ENCODE results near the gene TOX2.

TOX2 gene

GRCh38 chr20:43893930-43894329 lies 20.7 kb upstream of the TOX2 start:
- no peaks in the 10 kb centered on the region for H3K36me3 ChIP-seq (replicated peaks; ENCODE audit: low read depth, low read length)
- H3K27ac ChIP-seq (ENCODE audit: low read length): no peak overlapping the region
- H3K4me1 ChIP-seq (ENCODE audit: low read length): peaks cover 15% of the 10 kb centered on the region
- no peak for TF ChIP-seq EZH2phosphoT487 (IDR thresholded peaks at IDR 0.05; ENCODE audit: low read depth)
- TF ChIP-seq, protein P1, sequence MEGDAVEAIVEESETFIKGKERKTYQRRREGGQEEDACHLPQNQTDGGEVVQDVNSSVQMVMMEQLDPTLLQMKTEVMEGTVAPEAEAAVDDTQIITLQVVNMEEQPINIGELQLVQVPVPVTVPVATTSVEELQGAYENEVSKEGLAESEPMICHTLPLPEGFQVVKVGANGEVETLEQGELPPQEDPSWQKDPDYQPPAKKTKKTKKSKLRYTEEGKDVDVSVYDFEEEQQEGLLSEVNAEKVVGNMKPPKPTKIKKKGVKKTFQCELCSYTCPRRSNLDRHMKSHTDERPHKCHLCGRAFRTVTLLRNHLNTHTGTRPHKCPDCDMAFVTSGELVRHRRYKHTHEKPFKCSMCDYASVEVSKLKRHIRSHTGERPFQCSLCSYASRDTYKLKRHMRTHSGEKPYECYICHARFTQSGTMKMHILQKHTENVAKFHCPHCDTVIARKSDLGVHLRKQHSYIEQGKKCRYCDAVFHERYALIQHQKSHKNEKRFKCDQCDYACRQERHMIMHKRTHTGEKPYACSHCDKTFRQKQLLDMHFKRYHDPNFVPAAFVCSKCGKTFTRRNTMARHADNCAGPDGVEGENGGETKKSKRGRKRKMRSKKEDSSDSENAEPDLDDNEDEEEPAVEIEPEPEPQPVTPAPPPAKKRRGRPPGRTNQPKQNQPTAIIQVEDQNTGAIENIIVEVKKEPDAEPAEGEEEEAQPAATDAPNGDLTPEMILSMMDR (IDR thresholded peaks at IDR 0.05; ENCODE audit: low read depth, low read length): no peak
- H3K4me2 ChIP-seq (ENCODE audit: low read length): no peak overlapping the region
- no peak overlapping the region for H3K9ac ChIP-seq (ENCODE audit: low read length)
- no peaks in the 10 kb centered on the region for H3K27me3 ChIP-seq (ENCODE audit: low read depth, low read length)
- H2AFZ ChIP-seq (ENCODE audit: low read depth, low read length): 0 out of 2 replicates have a peak overlapping the region, but pooled peaks have one; percentile 2
- H3K9me3 ChIP-seq (ENCODE audit: insufficient read depth, low read length): peaks cover 19% of the 10 kb centered on the region
- H3K4me3 ChIP-seq (ENCODE audit: low read length): no peak overlapping the region
- H4K20me1 ChIP-seq (ENCODE audit: insufficient read depth, low read length): no peaks in the 10 kb centered on the region
- no peaks in the 10 kb centered on the region for H3K79me2 ChIP-seq (ENCODE audit: low read length)

DNA sequence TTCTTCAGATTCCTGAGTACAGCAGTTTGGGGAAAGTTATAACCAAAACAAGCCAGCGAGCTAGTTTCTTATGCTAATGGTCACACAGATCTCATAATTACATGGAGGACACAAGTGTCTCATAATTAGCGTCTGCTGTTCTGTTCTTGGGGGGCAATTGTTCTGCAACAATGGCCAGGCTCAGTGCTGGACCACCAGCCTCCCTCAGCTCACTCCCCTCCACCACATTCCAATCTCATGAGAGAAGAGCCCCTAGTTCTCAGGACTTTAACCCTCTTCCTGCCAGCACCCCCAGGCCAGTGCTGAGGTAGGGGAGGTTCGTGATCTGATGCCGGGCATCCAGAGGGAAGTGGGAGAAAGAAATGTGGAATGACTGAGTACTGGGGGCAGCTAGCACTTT lies 20.2 kb upstream of the TOX2 start:
- peaks cover 15% of the 10 kb centered on the region for H3K9me3 ChIP-seq (ENCODE audit: insufficient read depth, low read length)
- H3K36me3 ChIP-seq (replicated peaks; ENCODE audit: low read depth, low read length): no peaks in the 10 kb centered on the region
- H3K4me3 ChIP-seq (ENCODE audit: low read length): no peak overlapping the region
- no peaks in the 10 kb centered on the region for H3K79me2 ChIP-seq (ENCODE audit: low read length)
- H3K27ac ChIP-seq (ENCODE audit: low read length): no peak overlapping the region
- H4K20me1 ChIP-seq (ENCODE audit: insufficient read depth, low read length): no peaks in the 10 kb centered on the region
- peaks cover 15% of the 10 kb centered on the region for H3K4me1 ChIP-seq (ENCODE audit: low read length)
- H3K9ac ChIP-seq (ENCODE audit: low read length): no peak overlapping the region
- no peaks in the 10 kb centered on the region for H3K27me3 ChIP-seq (ENCODE audit: low read depth, low read length)
- TF ChIP-seq, protein P1 (IDR thresholded peaks at IDR 0.05; ENCODE audit: low read depth, low read length): no peak
- TF ChIP-seq EZH2phosphoT487 (IDR thresholded peaks at IDR 0.05; ENCODE audit: low read depth): no peak
- 0 out of 2 replicates have a peak overlapping the region, but pooled peaks have one; percentile 2 for H2AFZ ChIP-seq (ENCODE audit: low read depth, low read length)
- H3K4me2 ChIP-seq (ENCODE audit: low read length): peak overlapping the region; percentile 7; the same call in 1 of the 2 replicates

GRCh38 chr20:43895235-43895634 lies 19.4 kb upstream of the TOX2 start:
- Histone ChIP-seq H3K36me3 (replicated peaks; ENCODE audit: low read depth, low read length) (no peaks in the 10 kb centered on the region), H2AFZ (ENCODE audit: low read depth, low read length) (no peak overlapping the region), H3K9me3 (ENCODE audit: insufficient read depth, low read length) (peaks cover 11% of the 10 kb centered on the region), H3K27me3 (ENCODE audit: low read depth, low read length) (no peaks in the 10 kb centered on the region), H3K9ac (ENCODE audit: low read length) (no peak overlapping the region), H3K79me2 (ENCODE audit: low read length) (no peaks in the 10 kb centered on the region), H4K20me1 (ENCODE audit: insufficient read depth, low read length) (no peaks in the 10 kb centered on the region), H3K4me1 (ENCODE audit: low read length) (peaks cover 15% of the 10 kb centered on the region), H3K27ac (ENCODE audit: low read length) (no peak overlapping the region), H3K4me2 (ENCODE audit: low read length) (no peak overlapping the region), H3K4me3 (ENCODE audit: low read length) (no peak overlapping the region)
- TF ChIP-seq EZH2phosphoT487 (IDR thresholded peaks at IDR 0.05; ENCODE audit: low read depth): no peak

DNA sequence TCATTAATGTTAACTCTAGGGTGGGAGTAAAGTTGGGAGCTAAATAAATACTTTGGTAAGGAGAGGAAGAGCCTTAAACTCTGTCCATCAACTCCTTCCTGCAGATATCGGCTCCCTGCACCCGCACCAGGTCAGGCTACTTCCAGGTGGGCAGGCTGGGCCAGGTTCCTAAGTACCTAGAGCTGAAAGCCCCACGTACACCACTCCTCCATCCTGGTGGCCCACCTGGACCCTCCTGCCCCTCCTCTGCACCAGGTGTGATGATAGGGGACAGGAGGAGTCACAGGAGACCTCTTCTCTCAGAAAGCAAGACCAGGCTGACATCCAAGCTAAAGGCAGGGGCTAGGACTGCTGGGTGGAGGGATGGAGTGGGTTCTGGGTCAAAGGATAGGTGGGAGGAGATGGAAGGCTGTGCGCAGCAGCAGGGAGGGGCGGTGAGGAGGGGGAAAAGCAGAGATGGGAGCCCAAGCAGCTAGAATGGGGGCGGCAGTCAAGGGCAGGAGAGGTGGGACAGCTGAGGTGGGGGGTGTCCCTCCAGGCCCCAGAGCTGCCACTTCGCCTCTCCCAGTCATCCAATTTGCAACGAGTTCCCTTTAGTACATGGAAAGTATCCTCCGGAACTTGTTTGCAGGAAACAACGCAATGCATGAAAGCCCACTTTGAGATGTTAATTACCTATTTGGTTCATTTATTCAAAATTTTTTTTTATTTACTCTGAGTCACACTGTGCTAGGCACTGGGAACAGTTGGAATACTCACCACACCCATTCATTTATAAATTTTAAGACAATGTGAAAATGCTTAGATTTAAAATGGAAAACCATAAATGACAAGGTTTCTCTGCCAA lies 15.2 kb upstream of the TOX2 start:
- Histone ChIP-seq H2AFZ (ENCODE audit: low read depth, low read length) (no peak overlapping the region), H3K27ac (ENCODE audit: low read length) (no peak overlapping the region), H3K4me1 (ENCODE audit: low read length) (peaks cover 11% of the 10 kb centered on the region), H3K4me2 (ENCODE audit: low read length) (no peak overlapping the region), H3K36me3 (replicated peaks; ENCODE audit: low read depth, low read length) (peaks cover 4% of the 10 kb centered on the region), H3K9me3 (ENCODE audit: insufficient read depth, low read length) (no peaks in the 10 kb centered on the region), H4K20me1 (ENCODE audit: insufficient read depth, low read length) (no peaks in the 10 kb centered on the region), H3K4me3 (ENCODE audit: low read length) (no peak overlapping the region), H3K79me2 (ENCODE audit: low read length) (no peaks in the 10 kb centered on the region), H3K27me3 (ENCODE audit: low read depth, low read length) (no peaks in the 10 kb centered on the region), H3K9ac (ENCODE audit: low read length) (no peak overlapping the region)
- no peak for TF ChIP-seq EZH2phosphoT487 (IDR thresholded peaks at IDR 0.05; ENCODE audit: low read depth)
- TF ChIP-seq, protein P1 (IDR thresholded peaks at IDR 0.05; ENCODE audit: low read depth, low read length): no peak
